Measurements from ENCODE around the gene WAC.

The WAC gene

GRCh38 chr10:28663576-28664368, 130.9 kb downstream of the WAC start:
- peak; percentile 33 to 64 for DNase-seq (ENCODE audit: low read depth in 1 of 2, low spot score in 1 of 2)

- no peak for DNase-seq (ENCODE audit: low read depth in 1 of 2, low spot score in 1 of 2)
Observed at GRCh38 chr10:28664369-28664740, 131.4 kb downstream of the WAC start.

GRCh38 chr10:28666751-28667467, 134.0 kb downstream of the WAC start:
- no peak for DNase-seq (ENCODE audit: low read depth in 1 of 2, low spot score in 1 of 2)

GRCh38 chr10:28668363-28669226, 135.7 kb downstream of the WAC start:
- DNase-seq (ENCODE audit: low read depth in 1 of 2, low spot score in 1 of 2): no peak

GRCh38 chr10:28669227-28670173, 136.6 kb downstream of the WAC start:
- no peak for DNase-seq (ENCODE audit: low read depth in 1 of 2, low spot score in 1 of 2)

Data from activated CD4-positive, alpha-beta T cell treated with anti-CD3 and anti-CD28 coated beads, Interleukin-2, amount 50 U/mL, for 24 hours (primary cell).